HepG2 (cell line): ENCODE measurements around the gene ATXN7L3. TPM values are rescaled to one million over a fixed set of nuclear protein-coding genes. Genes with fewer than 3 reads are reported as not detected.

Source experiments
- BORCS8-MEF2B ChIP-seq: sonication (generic); formaldehyde crosslinking; IDR thresholded peaks from 2 replicates; pipeline ENCODE4 v1.8.0; 2022; ENCODE audit warnings: mild to moderate bottlenecking, missing genetic modification reagents
- EZH2 ChIP-seq: conservative IDR thresholded peaks from 2 replicates; pipeline ENCODE4 v1.6.1; 2012; ENCODE audit warnings: mild to moderate bottlenecking, low read depth, low read length, moderate library complexity
- FOXO1 ChIP-seq: sonication (generic); formaldehyde crosslinking; IDR thresholded peaks from 2 replicates; pipeline ENCODE4 v1.4.0; 2020; ENCODE audit warnings: missing genetic modification reagents
- KDM5B ChIP-seq: sonication (generic); formaldehyde crosslinking; IDR thresholded peaks from 2 replicates; pipeline ENCODE4 v1.4.0; 2020; ENCODE audit warnings: missing genetic modification reagents, mild to moderate bottlenecking, borderline replicate concordance
- MAF1 ChIP-seq: sonication (generic); formaldehyde crosslinking; IDR thresholded peaks from 2 replicates; pipeline ENCODE4 v1.5.0; 2020; ENCODE audit warnings: missing genetic modification reagents, borderline replicate concordance
- RFX1 ChIP-seq: fragments of 450-650 bp; IDR thresholded peaks from 2 replicates; pipeline ENCODE4 v1.6.1; 2017
- RFXAP ChIP-seq: sonication (generic); formaldehyde crosslinking; IDR thresholded peaks from 2 replicates; pipeline ENCODE4 v1.4.0; 2020; ENCODE audit warnings: missing genetic modification reagents, borderline replicate concordance
- SMC3 ChIP-seq: IDR thresholded peaks from 2 replicates; pipeline ENCODE4 v1.6.1; 2011; ENCODE audit warnings: low read length, improper control_type of control experiment
- SNRNP70 ChIP-seq: fragments of 200-400 bp; formaldehyde crosslinking; IDR thresholded peaks from 2 replicates; pipeline ENCODE4 v1.6.1; 2017; ENCODE audit warnings: mild to moderate bottlenecking, low read depth, low read length, moderate library complexity
- SRSF1 ChIP-seq: fragments of 200-400 bp; formaldehyde crosslinking; optimal IDR thresholded peaks from 2 replicates; pipeline ENCODE3; 2017; ENCODE audit warnings: mild to moderate bottlenecking, low read depth, low read length, moderate library complexity
- SRSF4 ChIP-seq: fragments of 200-400 bp; formaldehyde crosslinking; IDR thresholded peaks from one replicate; pipeline ENCODE4 v1.6.1; 2018; ENCODE audit warnings: mild to moderate bottlenecking, low read depth, low read length, moderate library complexity; ENCODE audit not compliant: poor library complexity, severe bottlenecking
- ZBTB7B ChIP-seq: sonication (generic); formaldehyde crosslinking; IDR thresholded peaks from 2 replicates; pipeline ENCODE4 v1.4.0; 2020; ENCODE audit warnings: missing genetic modification reagents
- ZFX ChIP-seq: sonication (generic); formaldehyde crosslinking; IDR thresholded peaks from 2 replicates; pipeline ENCODE4 v1.4.0; 2020; ENCODE audit warnings: mild to moderate bottlenecking, low read depth, missing genetic modification reagents, moderate library complexity
- ZFYVE20 ChIP-seq: sonication (generic); formaldehyde crosslinking; IDR thresholded peaks from 2 replicates; pipeline ENCODE4 v1.8.0; 2023; ENCODE audit warnings: low read depth, mild to moderate bottlenecking, moderate library complexity, missing genetic modification reagents, borderline replicate concordance
- ZNF615 ChIP-seq: sonication (generic); formaldehyde crosslinking; IDR thresholded peaks from 2 replicates; pipeline ENCODE4 v1.5.0; 2020; ENCODE audit warnings: mild to moderate bottlenecking, missing genetic modification reagents, borderline replicate concordance
- ZNF772 ChIP-seq: sonication (generic); formaldehyde crosslinking; IDR thresholded peaks from 2 replicates; pipeline ENCODE4 v1.5.0; 2020; ENCODE audit warnings: mild to moderate bottlenecking, missing genetic modification reagents
- ZSCAN30 ChIP-seq: sonication (generic); formaldehyde crosslinking; IDR thresholded peaks from 2 replicates; pipeline ENCODE4 v1.5.0; 2020; ENCODE audit warnings: mild to moderate bottlenecking, missing genetic modification reagents
- ZSCAN31 ChIP-seq: sonication (generic); formaldehyde crosslinking; IDR thresholded peaks from 2 replicates; pipeline ENCODE4 v1.5.0; 2020; ENCODE audit warnings: low read depth, mild to moderate bottlenecking, missing genetic modification reagents
- ZZZ3 ChIP-seq: sonication (generic); formaldehyde crosslinking; IDR thresholded peaks from 2 replicates; pipeline ENCODE4 v1.4.0; 2020; ENCODE audit warnings: missing genetic modification reagents, mild to moderate bottlenecking, borderline replicate concordance
- polyA plus RNA-seq, 8 experiments: library from polyadenylated mRNA; depleted of rRNA in 3 of 8; stranded (reverse) in 7 of 8; unstranded in 1 of 8; fragments of >200 nt; fragmentation: Illumina TruSeq in 4 of 8; extraction: Trizol in 4 of 8; gene quantifications; 2 replicates each; pipeline versions ENCODE4 v1.2.1 to v1.2.3, GENCODE V29; 2011 to 2016; ENCODE audit warnings: low read depth in 4 of 8, missing spikeins in 1 of 8, mixed read lengths in 1 of 8; ENCODE audit not compliant: insufficient read depth in 1 of 8
- total RNA-seq, 5 experiments: library from RNA; depleted of rRNA; stranded (reverse); fragments of >200 nt; fragmentation: Illumina TruSeq; extraction: Trizol; gene quantifications; 2 replicates each; pipeline ENCODE4 v1.2.3, GENCODE V29; 2016; ENCODE audit warnings: low read depth in 1 of 5
- TF ChIP-seq, protein P1 (sequence below), 2 experiments: sonication (generic) in 1 of 2; formaldehyde crosslinking in 1 of 2; IDR thresholded peaks; 2 replicates each; pipeline versions ENCODE4 v1.5.1 to v1.6.1; 2011 to 2020; ENCODE audit warnings: borderline replicate concordance in 1 of 2, low read depth in 1 of 2, low read length in 1 of 2, mild to moderate bottlenecking in 1 of 2, missing genetic modification reagents in 1 of 2, moderate library complexity in 1 of 2
- TF ChIP-seq, protein P2 (sequence below): sonication (generic); formaldehyde crosslinking; IDR thresholded peaks from 2 replicates; pipeline ENCODE4 v1.4.0; 2020; ENCODE audit warnings: mild to moderate bottlenecking, missing genetic modification reagents
- TF ChIP-seq, protein P3 (sequence below), 2 experiments: sonication (generic) in 1 of 2; formaldehyde crosslinking in 1 of 2; IDR thresholded peaks; 2 replicates each; pipeline versions ENCODE4 v1.4.0 to v1.6.1; 2018 to 2020; ENCODE audit warnings: missing genetic modification reagents in 2 of 2, borderline replicate concordance in 1 of 2, low read depth in 1 of 2, mild to moderate bottlenecking in 1 of 2, missing biosample characterization in 1 of 2
- TF ChIP-seq, protein P4 (sequence below): IDR thresholded peaks from 2 replicates; pipeline ENCODE4 v1.6.1; 2016

ATXN7L3 gene
- total and polyA plus RNA-seq, 2 of the 13 experiments (the other 11 are each of a cell fraction or from before 2014, with no cell fraction given): 44.5 to 59.1 TPM

DNA sequence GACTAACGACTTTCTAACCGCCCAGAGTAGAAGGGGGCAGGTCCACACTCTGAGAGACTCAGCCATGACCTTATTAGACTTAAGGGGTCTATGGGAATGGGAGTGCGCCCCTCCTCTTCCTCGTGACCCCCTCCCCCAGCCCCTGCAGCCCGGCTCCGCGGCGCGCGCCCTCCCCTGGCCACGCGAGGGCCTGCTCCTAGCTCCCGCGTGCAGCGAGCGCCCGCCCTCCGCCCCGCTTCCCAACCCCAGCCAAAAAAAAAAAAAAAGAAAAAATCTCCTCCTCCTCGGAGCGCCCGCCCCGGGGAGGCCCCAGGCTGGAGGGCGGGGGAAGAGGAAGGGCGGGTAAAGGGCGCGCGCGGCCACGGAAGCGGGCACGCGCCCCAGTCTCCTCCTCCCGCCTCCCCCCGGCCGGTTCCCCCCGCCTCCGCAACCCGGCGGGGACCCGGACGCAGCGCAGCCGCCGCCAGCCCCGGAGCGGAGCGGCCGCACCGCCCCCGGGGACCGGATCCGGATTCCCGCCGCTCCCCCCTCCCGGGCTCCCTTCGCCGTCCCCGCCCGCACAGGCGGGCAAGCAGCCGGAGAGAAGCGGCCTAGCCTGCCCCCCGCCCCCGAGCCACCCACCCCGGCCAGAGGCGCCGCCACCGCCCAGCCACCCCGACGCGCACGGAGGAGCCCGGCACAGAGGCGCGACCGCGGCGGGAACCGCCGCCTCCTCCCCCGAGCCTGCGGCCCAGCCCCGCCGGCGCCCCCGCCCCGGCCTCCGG lies 18.8 kb upstream of the ATXN7L3 start (continued):
- TF ChIP-seq, protein P1, sequence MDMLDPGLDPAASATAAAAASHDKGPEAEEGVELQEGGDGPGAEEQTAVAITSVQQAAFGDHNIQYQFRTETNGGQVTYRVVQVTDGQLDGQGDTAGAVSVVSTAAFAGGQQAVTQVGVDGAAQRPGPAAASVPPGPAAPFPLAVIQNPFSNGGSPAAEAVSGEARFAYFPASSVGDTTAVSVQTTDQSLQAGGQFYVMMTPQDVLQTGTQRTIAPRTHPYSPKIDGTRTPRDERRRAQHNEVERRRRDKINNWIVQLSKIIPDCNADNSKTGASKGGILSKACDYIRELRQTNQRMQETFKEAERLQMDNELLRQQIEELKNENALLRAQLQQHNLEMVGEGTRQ (IDR thresholded peaks at IDR 0.05; ENCODE audit: low read depth, low read length): no peak
- TF ChIP-seq, protein P1 (CRISPR knock-in tag; IDR thresholded peaks at IDR 0.05; ENCODE audit: borderline replicate concordance): no peak
- 0 out of 2 replicates have a peak, but pooled peaks have one; percentile 54 for TF ChIP-seq ZZZ3
- no peak for TF ChIP-seq FOXO1
- no peak for TF ChIP-seq SRSF1
- TF ChIP-seq ZSCAN30 (CRISPR knock-in tag): no peak
- TF ChIP-seq RFX1: no peak
- no peak for TF ChIP-seq ZSCAN31
- TF ChIP-seq ZFYVE20: no peak
- TF ChIP-seq, protein P2, sequence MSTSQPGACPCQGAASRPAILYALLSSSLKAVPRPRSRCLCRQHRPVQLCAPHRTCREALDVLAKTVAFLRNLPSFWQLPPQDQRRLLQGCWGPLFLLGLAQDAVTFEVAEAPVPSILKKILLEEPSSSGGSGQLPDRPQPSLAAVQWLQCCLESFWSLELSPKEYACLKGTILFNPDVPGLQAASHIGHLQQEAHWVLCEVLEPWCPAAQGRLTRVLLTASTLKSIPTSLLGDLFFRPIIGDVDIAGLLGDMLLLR (CRISPR knock-in tag): no peak
- TF ChIP-seq SNRNP70: no peak
- TF ChIP-seq, protein P3, sequence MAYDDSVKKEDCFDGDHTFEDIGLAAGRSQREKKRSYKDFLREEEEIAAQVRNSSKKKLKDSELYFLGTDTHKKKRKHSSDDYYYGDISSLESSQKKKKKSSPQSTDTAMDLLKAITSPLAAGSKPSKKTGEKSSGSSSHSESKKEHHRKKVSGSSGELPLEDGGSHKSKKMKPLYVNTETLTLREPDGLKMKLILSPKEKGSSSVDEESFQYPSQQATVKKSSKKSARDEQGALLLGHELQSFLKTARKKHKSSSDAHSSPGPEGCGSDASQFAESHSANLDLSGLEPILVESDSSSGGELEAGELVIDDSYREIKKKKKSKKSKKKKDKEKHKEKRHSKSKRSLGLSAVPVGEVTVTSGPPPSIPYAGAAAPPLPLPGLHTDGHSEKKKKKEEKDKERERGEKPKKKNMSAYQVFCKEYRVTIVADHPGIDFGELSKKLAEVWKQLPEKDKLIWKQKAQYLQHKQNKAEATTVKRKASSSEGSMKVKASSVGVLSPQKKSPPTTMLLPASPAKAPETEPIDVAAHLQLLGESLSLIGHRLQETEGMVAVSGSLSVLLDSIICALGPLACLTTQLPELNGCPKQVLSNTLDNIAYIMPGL (CRISPR knock-in tag; IDR thresholded peaks at IDR 0.05; ENCODE audit: borderline replicate concordance in 1 of 2, low read depth in 1 of 2): peak; percentile 62 to 87; a peak in 3 of 4 replicates
- no peak for TF ChIP-seq KDM5B (CRISPR knock-in tag)
- TF ChIP-seq BORCS8-MEF2B (CRISPR knock-in tag): no peak; the same call in 1 of the 2 replicates
- TF ChIP-seq SRSF4: no peak
- TF ChIP-seq ZFX: peak; percentile 25
- peak; percentile 88 for TF ChIP-seq ZBTB7B (CRISPR knock-in tag)
- no peak for TF ChIP-seq ZNF615 (CRISPR knock-in tag)
- TF ChIP-seq EZH2: no peak
- TF ChIP-seq ZNF772 (CRISPR knock-in tag): no peak
- TF ChIP-seq, protein P4, sequence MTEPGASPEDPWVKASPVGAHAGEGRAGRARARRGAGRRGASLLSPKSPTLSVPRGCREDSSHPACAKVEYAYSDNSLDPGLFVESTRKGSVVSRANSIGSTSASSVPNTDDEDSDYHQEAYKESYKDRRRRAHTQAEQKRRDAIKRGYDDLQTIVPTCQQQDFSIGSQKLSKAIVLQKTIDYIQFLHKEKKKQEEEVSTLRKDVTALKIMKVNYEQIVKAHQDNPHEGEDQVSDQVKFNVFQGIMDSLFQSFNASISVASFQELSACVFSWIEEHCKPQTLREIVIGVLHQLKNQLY: no peak
- TF ChIP-seq RFXAP (CRISPR knock-in tag): no peak
- no peak for TF ChIP-seq MAF1
- no peak for TF ChIP-seq SMC3
